IPS DF 19.7 (cell line): Measurements from ENCODE around the gene PRSS21.

Experiments
- DNase-seq: peaks from one replicate; pipeline ENCODE4 v3.0.0-alpha.2; 2013; ENCODE audit warnings: low read depth, low spot score

The PRSS21 gene

DNA sequence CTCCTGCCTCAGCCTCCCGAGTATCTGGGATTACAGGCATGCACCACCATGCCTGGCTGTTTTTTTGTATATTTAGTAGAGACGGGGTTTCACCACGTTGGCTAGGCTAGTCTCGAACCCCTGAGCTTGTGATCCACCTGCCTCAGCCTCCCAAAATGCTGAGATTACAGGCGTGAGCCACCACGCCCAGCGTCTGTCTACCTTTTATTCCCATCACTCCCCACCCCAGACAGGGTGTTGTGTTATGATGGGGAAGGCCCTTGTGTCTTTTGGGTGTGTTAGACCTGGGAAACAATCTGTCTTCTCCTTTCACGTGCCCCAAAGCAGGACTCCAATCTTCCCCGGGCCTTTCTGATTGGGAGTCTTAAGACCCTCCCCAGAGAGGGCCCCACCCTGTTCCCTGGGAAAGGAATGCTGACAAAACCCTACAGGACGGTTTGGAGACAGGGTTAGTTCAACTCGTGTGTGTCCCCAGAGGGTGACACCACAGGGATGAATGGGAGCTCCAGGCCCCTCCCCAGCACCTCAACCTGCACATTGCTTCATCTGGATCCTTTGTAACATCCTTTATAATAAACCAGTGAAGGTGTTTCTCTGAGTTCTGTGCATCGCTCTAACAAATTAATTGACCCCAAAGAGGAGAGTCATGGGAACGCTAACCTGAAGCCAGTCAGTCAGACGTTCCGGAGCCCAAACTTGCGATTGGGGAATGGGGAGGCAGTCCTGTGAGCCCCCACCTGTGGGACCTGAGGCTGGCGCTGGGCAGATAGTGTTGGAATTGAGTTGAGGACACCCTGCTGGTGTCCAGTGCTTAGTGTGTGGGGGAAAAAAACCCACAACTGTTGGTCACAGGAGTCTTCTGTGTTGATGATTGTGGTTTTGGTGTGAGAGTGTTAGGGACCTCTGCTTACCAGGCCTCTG, 36.8 kb upstream of the PRSS21 start:
- DNase-seq = no peak

DNA sequence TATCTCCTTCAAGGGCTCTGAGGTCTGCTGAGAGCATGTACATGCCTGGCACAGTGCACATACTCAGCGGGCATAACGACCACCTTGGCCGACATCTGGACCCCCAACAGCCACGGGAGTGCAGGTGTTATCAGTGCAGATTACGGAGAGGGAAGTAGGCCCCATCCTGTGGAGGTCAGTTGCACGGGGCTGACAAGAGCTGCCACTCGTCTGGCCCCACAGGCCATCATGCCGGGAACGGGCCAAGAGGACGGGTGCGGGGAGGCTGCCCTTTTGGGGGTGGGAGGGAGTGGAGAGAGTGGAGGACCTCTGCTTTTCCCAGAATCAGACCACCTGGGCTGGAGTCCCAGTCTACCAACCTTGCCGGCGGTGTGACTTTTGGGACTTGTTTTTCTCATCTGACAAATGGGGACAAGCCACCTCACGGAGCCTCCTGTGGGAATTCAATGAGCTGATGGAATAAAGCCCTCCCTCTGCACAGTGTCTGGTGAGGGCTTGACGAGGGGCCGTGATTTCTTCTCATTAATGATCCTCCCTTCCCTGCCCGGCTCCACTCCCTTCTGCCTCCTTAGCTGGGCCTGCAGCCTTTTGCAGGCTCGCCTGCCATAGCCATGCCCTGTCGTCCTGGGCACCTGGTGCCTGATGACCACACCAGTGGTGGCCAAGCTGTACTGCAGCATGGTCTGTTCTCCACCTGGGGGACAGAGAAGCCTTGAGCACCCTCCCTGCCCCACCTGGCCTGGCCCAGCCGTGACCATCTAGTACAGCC, 34.3 kb upstream of the PRSS21 start:
- no peak for DNase-seq

DNA sequence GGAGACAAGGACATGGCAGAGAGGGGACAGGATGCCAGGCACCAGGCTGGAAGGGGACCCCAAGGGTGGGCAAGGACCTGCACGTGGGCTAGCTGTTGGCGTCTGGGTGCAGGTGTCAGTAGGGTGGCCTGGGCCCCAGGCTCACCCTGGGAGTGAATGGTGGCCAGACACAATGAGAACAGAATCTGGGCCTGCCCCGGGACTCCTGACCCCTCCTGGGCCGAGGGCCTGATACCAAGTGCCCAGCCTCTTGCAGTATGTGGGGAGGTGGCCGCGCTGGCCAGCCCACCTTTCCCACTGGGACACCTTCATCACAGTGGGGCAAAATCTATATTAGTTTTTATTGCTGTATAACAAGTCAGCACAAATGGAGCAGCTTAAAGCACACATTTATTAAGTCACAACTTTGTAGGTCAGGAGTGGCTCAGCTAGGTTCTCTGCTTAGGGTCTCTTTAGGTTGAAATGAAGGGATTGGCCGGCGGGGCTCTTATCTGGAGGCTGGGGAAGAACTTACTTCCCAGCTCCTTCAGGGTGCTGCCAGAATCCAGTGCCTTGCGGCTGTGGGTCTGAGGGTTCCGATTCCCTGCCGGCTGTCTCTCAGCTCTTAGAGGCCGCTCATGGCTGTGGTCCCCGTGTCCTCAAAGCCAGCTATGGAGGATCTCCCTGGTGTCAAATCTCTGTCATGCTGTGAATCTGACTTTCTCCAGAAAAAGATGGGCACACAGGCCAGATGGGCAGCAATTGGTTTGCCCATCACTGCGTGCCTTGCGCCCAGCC, 33.3 kb upstream of the PRSS21 start:
- no peak for DNase-seq

DNA sequence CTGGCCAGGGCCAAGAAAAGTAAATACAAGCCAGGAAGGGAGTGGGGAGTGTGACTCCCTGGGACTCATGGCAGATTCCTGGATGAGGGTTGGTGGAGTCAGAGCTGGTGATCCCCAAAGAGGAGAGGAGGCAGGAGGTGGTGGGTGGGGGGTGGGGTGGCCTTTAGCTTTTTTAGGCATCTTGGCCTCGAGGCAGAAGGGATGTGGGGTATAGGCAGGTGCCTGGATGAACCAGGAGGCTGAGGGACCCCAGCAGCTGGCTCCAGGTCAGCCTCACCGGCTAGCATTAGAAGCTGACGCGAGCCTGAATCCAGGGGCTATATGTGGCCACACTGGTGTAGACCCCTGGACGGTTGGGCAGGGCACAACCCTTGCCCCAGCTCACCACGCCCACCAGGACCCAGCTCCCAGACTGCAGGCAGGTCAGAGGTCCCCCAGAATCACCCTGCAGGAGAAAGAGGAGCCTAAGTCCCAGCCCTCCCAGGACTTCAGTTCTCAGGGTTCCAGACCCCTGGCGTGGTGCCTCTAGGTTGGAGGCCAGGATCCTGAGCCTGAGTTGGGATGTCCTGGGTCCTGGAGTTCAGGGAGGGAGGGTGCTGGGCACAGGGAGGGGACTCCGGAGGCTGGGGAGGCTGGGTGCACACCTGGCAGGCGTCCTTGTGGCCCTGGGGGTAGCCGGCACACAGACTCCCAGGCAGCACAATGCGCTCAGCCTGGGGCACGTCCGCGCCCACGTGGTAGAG, 32.5 kb upstream of the PRSS21 start:
- no peak for DNase-seq

DNA sequence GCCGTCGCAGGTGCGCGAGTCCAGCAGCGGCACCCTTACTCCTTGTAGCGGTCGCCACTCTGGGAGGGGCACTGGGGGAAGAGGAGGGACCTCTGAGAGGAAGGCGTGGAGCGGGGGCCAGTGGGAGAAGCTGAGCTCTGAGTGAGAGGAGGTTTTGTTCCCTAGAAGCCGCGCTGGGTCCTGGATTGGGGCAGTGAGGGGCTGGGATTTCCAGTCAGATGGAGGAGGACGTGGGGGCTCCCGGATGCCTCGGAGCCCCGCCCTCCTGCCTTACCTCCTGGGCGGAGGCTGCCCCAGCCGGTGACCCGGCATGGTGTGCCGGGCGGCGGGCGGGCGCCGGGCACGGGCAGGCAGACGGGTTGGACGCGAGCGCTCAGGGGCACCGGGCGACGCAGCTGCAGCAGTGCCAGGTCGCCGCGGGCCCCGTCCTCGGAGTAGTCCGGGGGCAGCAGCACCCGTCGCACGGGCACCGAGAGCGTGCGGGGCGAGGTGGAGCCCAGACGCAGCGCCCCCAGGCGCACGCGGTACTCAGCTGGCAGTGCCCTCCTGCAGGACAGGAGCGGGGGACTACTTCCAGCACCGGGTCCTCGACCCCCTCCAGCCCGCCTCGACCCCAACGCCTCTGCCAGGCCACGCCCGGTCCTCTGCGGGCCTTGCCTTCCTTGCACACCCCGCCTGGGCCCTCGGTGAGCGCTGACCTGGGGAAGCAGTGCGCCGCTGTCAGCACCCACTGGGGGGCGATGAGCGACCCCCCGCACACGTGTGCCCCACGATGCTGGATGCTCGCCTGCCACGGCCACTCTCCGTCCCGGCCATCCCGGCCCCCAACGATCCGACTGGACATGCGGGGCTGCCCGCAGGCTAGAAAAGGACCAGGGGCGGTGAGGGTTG, 31.7 kb upstream of the PRSS21 start:
- DNase-seq = no peak

DNA sequence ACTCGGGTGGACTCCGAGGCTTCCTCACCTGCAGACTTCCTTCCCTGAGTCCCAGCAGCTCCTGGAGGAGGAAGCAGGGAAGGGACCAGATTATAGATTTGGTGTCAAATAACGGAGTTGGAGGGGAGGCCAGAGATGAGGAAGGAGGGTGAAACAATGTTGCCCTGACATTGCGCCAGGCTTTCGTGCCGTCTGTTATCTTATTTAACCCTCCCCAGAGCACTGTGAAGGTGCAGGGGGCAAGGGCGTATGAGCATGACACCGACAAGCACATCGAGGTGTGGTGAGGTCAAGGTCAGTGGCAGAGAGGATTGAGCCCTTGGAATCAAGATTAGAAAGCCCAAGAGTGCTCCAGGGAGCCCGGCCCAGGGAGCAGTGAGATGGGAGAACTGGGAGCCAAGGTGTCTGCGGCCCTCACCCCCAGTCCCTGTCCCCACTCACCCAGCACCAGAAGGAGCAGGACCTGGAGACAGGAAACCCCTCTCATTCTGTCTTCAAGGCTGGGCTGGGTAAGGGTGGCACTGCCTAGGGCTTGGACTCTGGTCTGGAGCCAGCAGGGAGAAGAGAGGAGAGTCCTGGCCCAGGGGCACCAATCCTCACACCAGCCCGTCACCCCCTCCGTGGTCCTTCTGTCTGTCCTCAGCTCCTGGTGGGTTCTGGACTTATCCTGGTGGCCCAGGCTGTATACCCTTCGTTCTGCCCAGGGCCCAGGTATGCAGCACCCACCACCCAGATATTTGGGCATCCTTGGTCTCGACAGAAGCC, 30.8 kb upstream of the PRSS21 start:
- no peak for DNase-seq

DNA sequence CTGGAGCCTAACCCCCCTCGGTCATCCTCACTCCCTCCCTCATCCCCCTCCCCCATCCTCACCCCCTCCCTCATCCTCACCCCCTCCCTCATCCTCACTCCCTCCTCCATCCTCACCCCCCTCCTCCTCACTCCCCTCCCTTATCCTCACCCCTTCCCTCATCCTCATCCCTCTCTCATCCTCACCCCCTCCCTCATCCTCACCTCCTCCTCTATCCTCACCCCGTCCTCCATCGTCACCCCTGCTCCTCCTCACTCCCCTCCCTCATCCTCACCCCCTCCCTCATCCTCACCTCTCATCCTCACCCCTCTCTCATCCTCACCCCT, 30.2 kb upstream of the PRSS21 start:
- no peak for DNase-seq

DNA sequence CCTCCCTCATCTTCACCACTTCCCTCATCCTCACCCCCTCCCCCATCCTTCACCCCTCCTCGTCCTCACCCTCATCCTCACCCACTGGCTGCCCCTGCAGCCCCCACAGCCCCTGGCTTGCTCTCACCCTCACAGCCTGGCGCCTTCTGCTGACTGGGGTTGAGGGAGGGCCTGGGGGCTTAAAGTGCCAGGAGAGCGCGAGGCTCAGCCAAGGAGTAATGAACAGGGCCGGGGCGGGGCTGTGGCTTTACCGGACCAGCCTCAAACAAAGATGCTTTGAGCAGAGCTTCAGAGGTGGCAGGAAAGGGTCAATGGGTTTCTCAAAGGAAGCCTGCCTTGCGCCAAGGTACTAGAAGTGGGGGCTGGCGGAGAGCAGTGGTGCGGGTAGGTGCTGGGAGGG, 29.6 kb upstream of the PRSS21 start, which contains the start of gene PRSS33:
TSS of gene PRSS33 (minus strand) at position 155 of the 400 bp plus-strand sequence. CDS start 1,013 bp downstream, outside the sequence.
- DNase-seq = no peak

DNA sequence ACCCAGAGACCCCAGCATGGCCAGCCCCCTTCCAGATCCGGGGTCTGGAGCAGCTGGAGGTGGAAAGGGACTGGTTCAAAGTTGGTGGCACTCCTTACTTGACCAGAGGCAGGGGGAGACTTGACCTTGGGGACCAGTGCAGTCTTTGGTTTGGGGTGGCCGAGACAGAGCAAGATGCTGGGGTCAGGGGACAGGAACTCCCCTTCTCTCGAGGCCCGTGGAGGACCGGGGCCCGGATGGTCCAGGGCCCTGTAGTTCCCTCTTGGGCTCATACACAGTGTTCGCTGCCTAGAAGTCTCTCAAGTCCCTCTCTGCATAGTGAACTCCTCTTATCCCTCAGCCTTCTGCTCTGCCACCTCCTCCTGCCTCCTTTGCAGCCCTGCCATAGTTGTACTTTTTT, 29.1 kb upstream of the PRSS21 start:
- no peak for DNase-seq

DNA sequence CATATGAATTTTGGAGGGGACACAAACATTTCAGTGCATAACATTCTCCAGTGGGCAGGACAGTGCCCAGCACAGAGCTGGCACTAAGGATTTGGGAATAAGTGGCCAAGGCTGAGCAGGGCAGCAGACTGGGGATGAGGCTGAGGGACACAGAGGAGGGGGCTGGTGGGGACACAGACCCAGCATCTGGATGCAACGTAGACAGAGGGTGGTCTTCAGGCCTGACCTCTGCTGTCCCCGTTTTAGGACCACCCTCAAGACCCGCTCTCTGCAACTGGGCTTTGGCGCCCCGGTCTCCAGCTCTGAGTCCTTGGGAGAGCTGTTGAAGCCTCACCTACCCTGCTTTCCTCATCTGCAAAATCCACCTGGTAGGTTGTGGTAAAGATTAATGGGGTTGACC, 26.4 kb upstream of the PRSS21 start:
- no peak for DNase-seq

DNA sequence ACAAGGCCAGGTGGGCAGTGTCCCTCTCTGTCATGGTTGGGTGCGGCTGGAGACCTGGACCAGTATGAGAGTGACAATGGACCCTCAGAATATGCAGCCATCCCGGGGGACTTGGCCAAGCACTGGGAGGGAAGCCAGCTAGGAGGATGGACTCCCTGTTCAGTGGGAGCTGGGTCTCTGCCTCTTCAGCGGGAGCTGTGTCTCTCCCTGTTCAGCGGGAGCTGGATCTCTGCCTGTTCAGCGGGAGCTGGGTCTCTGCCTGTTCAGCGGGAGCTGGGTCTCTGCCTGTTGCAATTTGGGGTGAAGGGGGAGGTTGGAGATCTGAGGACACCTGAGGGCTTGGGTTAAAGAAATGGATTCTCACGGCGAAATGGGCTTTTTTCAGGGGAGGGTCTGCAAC, 25.9 kb upstream of the PRSS21 start:
- DNase-seq = no peak

DNA sequence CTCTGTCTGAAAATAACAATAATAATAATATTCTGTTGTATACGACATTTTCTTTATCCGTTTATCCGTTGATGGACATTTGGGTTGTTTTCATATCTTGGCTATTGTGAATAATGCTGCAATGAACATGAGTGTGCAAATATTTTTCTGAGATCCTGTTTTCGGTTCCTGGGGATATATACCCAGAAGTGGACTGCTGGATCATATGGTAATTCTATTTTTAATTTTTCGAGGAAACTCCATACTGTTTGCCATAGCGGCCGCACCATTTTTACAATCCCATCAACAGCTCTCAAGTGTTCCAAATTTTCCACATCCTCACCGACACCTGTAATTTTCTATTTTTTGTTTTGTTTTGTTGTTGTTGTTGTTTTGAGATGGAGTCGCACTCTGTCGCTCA, 24.1 kb upstream of the PRSS21 start:
- DNase-seq = no peak

DNA sequence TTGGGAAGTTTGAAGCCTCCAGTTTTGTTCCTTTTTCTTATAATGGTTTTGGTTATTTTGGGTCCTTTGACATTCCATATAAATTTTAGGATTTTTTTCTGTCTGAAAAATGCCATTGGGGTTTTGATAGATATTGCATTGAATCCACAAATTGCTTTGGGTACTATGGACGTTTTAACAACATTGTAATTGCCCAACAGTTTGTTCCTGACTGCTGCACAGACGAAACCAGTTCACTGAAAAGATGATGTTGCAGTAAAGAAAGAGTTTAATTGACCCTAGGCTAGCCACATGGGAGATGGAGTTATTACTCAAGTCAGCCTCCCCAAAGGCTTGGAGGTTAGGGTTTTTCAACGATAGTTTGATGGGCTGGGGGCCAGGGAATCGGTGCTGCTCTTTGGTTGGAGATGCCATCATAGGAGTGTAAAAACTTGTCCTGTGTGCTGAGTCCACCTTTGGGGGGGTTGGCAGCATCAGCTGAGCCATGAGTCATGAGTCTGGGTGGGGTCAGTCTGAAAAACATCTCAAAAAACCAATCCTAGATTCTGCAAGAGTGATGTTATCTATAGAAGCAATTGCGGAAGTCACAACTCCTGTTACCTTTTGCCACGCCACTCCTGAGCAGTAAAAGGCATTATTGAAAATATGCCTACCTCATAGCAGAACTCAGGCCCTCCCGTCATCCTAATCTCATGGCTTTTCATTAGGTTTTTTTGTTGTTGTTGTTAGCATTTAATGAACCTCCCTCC, 21.5 kb upstream of the PRSS21 start:
- DNase-seq = no peak

DNA sequence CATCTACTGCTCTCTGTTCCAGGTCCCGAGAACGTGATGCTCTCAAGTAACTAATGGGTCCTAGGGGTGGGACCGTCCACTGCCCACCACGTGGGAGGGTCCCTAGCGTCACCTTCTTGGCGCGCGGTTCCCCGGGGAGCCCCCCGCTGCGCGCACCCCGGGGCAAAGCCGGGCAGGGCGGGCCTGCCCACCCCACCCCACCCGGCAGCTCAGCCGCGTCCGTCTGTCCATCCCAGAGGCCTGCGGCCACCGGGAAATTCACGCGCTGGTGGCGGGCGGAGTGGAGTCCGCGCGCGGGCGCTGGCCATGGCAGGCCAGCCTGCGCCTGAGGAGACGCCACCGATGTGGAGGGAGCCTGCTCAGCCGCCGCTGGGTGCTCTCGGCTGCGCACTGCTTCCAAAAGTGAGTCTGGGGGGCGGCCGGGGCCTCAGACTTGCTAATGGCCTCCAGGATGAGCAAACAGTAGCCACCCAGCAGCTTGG, 18.3 kb upstream of the PRSS21 start:
- no peak for DNase-seq

DNA sequence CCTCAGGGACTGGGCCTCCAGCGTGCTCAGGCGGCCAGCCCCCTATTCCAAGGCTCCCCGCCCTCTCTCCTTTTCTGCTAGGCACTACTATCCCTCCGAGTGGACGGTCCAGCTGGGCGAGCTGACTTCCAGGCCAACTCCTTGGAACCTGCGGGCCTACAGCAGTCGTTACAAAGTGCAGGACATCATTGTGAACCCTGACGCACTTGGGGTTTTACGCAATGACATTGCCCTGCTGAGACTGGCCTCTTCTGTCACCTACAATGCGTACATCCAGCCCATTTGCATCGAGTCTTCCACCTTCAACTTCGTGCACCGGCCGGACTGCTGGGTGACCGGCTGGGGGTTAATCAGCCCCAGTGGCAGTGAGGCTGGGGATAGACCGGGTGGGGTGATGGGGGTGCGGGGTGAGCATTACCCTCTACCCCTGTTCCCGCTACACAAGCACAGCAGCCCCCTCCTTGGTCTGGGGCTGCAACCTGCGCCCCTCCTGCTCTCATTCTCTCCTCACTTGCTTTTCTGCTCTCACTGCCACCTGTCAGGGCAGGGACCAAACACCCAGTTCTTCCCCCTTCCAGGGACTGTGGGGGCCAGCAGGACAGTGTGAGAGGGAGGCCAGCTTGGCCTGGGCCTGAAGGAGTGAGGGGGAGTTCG, 17.7 kb upstream of the PRSS21 start:
- no peak for DNase-seq

DNA sequence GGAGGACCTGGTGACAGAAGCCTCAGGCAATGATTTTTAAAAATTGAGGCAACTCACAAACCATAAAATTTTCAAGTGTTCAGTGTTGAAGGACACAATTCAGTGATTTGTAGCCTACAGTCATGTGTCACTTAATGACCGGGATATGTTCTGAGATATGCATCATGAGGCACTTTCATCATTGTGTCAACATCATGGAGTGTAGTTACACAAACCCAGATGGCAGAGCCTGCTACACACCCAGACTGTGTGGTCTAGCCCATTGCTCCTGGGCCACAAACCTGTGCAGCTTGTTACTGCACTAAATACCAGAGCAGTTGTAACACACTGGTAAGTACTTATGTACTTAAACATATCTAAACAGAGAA, 17.2 kb upstream of the PRSS21 start:
- DNase-seq = no peak

DNA sequence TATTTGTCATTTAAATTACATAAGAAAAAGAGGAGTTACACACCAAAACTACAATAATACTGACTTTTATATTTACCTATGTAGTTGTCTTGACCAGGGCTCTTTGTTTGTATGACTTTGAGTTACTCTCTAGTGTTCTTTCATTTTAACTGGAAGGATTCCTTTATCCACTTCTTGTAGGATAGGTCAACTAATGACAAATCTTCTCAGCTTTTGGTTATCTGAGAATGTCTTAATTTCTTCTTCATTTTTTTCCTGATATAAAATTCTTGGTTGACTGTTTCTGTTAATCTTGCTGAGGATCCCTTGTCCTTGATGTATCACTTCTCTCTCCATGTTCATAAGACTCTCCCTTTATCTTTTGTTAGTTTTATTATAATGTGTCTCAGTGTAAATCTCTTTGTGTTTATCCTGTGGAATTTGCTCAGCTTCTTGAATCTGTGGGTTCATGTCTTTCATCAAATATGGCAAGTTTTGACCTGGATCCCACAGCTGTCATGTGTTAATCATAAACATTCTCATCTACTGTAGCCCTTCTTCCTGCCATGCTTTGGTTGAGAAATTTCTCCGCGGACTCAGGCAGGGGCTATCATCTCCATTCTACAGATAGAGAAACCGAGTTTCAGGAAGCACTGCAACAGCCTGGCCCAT, 13.4 kb upstream of the PRSS21 start:
- no peak for DNase-seq

DNA sequence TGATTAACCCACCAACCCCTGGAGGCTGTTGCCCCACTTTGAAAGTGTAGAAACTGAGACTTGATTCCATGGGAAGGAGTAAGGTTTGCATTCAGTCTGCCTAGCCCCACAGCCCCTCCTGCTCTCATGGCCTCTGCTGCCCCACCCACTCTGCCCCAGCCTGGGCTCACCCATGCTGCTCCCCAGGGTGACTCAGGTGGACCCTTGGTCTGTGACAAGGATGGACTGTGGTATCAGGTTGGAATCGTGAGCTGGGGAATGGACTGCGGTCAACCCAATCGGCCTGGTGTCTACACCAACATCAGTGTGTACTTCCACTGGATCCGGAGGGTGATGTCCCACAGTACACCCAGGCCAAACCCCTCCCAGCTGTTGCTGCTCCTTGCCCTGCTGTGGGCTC, 12.3 kb upstream of the PRSS21 start:
- no peak for DNase-seq
